ENCODE data around the gene ATG2A.

ATG2A gene

DNA sequence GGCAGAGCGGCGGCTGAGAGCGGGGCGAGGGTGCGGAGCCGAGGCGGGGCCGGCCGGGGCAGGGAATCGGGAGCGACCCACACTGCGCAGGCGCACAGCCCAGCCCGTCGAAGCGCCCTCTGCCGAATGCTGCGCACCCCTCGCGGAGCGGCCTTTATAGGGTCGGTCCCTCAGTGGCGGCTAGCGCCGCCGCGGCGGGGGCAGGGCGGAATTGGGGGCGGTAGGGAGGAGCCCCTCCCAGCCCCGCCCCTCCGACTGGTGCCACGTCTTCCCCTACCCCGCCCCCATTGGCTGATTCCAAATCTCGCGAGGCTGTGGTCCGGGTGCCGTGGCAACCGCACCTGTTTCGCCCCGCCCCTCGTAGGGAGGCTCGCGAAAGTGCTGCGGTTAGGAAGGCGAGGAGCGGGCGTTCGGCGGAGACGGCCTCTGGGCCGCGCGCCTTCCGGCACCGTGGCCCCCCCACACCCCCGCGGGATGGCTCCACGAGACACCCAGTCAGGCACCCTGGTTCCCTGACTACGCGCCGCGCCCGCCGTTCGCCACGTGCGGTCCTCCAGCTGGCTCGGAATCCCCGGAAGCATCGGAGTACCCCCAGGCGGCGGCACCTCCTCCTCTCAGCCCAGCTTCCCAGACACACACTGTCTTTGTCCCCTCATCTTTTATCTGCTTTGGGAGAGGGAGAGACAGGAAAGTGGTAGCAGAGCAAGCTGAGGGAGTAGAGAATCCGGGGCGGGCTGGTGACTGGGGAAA, 38.3 kb downstream of the ATG2A start, which contains the start of gene EHD1:
Gene EHD1 (minus strand): TSS at position 128 of the 750 bp plus-strand sequence. CDS start 157 bp downstream, outside the sequence.
- Mint-ChIP-seq H3K27ac (peak within 1 kb of the TSS; percentile 95), H3K36me3 (peaks cover 32 to 42% of the 10 kb centered on the region in 2 donors), H3K27me3 (no peaks in the 10 kb centered on the region), H3K9me3 (no peaks in the 10 kb centered on the region), H3K4me3 (peak within 1 kb of the TSS; percentile 94 to 98), H3K4me1 (peaks cover 51 to 72% of the 10 kb centered on the region in 2 donors)
- peak; percentile 72 to 80 for ATAC-seq (replicated peaks)
- DNase-seq, result peak; percentile 99

DNA sequence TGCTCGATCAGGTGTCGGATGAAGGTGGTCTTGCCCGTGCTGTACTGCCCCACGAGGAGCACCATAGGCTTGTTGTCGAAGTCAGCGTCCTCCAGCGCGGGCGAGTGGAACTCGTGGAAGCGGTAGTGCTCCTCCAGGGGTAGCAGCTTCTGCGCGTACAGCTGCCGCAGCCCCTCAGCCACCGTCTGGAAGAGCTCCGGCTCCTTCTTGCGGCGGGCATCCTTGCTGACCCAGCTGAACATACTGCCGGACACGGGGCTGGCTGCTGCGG, 38.9 kb downstream of the ATG2A start:
- Mint-ChIP-seq H3K27ac (peak overlapping the region; percentile 94), H3K27me3 (no peaks in the 10 kb centered on the region), H3K4me3 (peak overlapping the region; percentile 94 to 98), H3K4me1 (peaks cover 53 to 76% of the 10 kb centered on the region in 2 donors), H3K9me3 (no peaks in the 10 kb centered on the region), H3K36me3 (peaks cover 32 to 45% of the 10 kb centered on the region in 2 donors)
- no peak for DNase-seq
- ATAC-seq (replicated peaks), result peak; percentile 31 to 37

DNA sequence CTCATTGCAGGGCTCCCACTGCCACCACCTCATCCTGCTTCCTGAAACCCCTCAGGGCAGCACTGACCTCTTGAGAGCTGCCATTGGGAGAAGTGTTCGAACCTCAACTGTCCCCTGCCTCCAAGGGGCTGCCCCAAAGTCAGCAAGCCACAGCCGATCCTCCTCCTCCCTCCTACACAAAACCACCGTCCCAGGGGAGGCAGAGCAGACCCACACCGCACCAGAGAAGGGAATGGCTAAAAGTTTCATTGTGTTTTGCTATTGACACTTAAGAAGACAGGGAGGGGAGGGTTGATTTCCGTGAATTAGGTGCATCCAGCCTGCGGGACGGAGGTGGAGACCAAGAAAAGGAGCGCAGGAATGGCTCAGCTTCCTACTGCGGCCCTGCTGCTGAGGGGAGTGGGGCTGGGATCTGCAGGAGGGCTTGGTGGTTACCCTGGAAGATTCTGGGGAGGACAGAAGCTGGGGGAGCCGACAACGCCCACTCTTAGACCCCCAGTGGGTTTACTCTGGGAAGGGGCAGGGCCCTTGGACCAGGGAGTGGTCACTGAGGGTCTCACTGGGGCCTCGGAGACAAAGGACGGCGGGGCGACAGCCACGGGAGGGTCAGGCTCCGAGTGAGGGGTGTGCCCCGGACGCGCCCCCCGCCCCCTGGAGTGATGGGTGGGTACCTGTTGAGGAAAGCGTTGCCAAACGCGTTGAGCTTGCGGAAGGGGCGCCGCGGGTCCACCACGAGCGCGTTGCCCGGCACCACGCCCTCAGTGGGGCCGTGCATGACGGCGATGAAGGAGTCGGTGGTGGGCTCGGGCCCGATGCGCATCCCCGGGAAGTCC, 39.4 kb downstream of the ATG2A start:
- H3K36me3 Mint-ChIP-seq, result peaks cover 37 to 50% of the 10 kb centered on the region in 2 donors
- H3K27me3 Mint-ChIP-seq, result no peaks in the 10 kb centered on the region
- peak overlapping the region; percentile 94 for H3K27ac Mint-ChIP-seq
- H3K9me3 Mint-ChIP-seq, result no peaks in the 10 kb centered on the region
- ATAC-seq (replicated peaks) (peak; percentile 60 to 61), DNase-seq (peak; percentile 87)
- H3K4me1 Mint-ChIP-seq, result peaks cover 58 to 82% of the 10 kb centered on the region in 2 donors
- peak overlapping the region; percentile 94 to 98 for H3K4me3 Mint-ChIP-seq

DNA sequence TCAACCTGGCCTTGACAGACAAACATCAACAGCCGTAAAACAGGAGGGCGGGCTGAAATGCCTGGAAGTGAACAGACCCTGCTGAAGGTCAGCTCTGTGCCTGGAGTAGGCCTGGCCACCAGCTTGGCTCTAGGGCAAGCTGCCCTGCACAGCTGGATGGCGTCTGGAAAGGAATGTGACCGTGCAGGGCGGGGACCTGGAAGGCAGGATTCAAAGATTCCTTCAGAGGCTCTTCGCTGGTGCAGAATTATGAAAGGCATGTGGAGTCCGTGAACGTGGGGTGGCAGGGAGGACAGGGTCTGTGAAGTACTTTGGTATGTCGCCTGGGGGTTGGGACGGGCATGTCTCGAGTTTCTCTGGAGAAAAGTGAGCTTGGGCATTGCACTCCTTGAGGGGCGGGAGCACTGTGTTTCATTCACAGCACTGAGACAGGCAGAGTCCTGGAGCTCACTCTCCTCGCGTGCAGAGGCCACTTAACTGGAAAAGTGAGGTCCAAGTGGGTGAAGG, 40.1 kb downstream of the ATG2A start:
- DNase-seq, result no peak
- no peaks in the 10 kb centered on the region for H3K9me3 Mint-ChIP-seq

DNA sequence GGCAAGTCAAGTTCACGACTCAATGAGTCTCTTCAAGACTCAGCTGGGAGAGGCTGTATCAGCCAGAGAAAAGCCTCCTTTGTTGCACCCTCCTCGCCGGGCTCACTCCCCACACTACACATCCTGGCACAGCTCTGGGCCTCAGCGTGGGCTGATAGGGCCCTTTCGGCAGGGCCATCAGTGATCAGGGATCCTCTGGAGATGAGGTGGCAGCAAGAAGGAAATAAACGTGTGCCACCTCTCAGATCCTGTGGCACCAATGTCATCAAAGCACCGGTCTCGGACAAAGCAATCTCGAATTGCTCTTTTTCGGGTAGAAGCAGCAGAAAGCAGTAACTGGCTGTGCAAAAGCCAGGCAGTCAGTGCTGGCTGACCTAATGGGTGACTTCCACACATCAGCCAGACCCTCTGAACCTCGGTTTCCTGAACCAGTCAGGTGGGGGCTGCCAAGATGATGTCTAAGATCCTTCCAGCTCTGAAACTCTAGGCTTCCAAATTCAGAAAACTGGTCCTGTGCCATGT, 40.7 kb downstream of the ATG2A start:
- peaks cover 67 to 91% of the 10 kb centered on the region in 2 donors for H3K4me1 Mint-ChIP-seq
- H3K4me3 Mint-ChIP-seq, result peak overlapping the region; percentile 94 to 98
- H3K9me3 Mint-ChIP-seq, result no peaks in the 10 kb centered on the region
- peaks cover 45 to 59% of the 10 kb centered on the region in 2 donors for H3K36me3 Mint-ChIP-seq
- peak overlapping the region; percentile 94 for H3K27ac Mint-ChIP-seq
- no peak for DNase-seq
- no peaks in the 10 kb centered on the region for H3K27me3 Mint-ChIP-seq
- ATAC-seq (replicated peaks), result no peak

More for the DNA sequence above, 40.1 kb downstream of the ATG2A start:
- H3K27me3 Mint-ChIP-seq, result no peaks in the 10 kb centered on the region
- H3K4me1 Mint-ChIP-seq, result peaks cover 61 to 89% of the 10 kb centered on the region in 2 donors
- peak overlapping the region; percentile 94 for H3K27ac Mint-ChIP-seq
- peak; percentile 0 to 1 for ATAC-seq (replicated peaks)
- H3K4me3 Mint-ChIP-seq, result peak overlapping the region; percentile 94 to 98
- peaks cover 40 to 53% of the 10 kb centered on the region in 2 donors for H3K36me3 Mint-ChIP-seq

DNA sequence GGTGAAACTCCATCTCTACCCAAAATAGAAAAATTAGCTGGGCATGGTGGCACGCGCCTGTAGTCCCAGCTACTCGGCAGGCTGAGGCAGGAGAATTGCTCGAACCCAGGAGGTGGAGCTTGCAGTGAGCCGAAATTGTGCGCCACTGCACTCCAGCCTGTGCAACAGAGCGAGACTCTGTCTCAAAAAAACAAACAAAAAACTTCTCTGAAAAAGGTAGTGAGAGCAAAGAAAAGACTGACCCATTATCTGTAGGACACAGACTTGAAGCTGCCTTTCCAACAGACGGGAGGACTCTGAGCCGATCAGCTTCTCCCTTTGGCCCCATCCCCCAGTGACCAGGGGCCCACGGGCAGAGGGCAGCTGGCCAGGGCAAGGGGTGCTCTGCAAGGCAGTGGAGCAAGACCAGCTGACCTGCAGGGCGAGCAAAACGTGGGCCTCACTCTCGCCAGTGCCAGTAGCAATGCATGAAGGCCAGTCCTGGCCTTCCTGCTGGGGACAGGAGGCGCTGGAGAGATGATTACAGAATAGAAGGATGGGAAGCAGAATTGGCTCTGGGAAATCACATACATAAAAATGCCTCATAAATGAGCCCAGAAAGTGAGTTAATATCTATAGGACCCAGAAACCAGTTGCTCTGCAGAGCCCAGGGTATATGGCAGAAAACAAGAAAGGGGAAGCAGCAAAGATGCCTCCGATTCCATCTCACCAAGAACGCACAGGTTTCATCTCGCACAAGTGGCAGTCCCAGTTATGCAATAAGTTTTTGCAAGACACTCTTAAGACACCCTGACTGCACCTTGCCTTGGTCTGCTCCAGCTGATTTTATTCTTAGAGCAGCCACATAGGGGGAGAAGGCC, 41.4 kb downstream of the ATG2A start:
- ATAC-seq (replicated peaks) (no peak), DNase-seq (no peak)
- H3K9me3 Mint-ChIP-seq, result no peaks in the 10 kb centered on the region
- peak overlapping the region; percentile 34 for H3K27ac Mint-ChIP-seq
- peaks cover 47 to 65% of the 10 kb centered on the region in 2 donors for H3K36me3 Mint-ChIP-seq
- no peaks in the 10 kb centered on the region for H3K27me3 Mint-ChIP-seq
- peaks cover 68 to 91% of the 10 kb centered on the region in 2 donors for H3K4me1 Mint-ChIP-seq
- H3K4me3 Mint-ChIP-seq, result peak overlapping the region; percentile 94 to 98

DNA sequence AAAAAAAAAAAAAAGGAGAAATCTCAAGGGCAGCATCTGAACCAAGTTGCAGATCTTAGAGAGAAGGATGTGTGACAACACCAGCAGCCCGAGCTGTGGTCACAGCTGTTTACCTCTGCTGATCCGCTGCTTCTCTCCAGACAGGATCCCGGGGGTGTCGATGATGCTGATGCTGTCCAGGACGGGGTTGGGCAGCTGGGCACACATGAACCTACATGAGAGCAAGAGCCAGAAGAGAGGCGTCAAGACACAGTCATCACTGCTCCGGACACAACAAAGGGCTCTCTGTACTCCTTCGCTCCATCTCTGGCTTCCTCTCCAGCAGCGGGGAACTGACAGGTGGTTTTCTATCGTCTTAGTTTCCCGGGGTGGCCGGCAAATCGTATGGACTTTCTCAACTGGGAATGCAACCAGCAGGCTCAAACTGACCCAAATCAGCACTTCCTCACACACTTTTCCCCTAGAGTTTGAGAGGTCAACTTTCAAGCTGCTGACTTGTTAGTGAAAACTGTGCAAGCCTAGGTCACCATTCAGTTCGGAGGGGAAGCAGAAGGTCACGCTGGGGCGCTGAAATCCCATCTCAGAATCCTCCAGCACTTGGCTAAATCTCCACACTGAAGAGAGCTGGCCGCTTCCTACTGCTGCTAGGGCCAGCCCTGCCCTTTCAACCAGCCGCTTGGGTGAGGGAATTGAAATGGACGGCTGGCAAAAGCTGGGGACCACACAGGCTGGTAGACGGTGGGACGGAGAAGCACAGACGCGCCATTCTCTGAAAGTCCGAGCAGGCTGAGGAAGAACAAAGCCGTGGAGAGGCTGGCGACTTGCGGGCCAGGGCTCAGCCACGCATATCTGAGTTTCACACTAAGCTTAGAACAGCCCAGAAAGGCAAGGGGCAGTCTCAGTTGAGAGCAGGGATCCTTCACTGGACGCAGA, 42.4 kb downstream of the ATG2A start:
- DNase-seq (no peak), ATAC-seq (replicated peaks) (no peak)
- Mint-ChIP-seq H3K4me3 (peak overlapping the region; percentile 94 to 98), H3K36me3 (peaks cover 54 to 65% of the 10 kb centered on the region in 2 donors), H3K4me1 (peaks cover 66 to 91% of the 10 kb centered on the region in 2 donors), H3K27ac (peak overlapping the region; percentile 1), H3K9me3 (no peaks in the 10 kb centered on the region), H3K27me3 (no peaks in the 10 kb centered on the region)

DNA sequence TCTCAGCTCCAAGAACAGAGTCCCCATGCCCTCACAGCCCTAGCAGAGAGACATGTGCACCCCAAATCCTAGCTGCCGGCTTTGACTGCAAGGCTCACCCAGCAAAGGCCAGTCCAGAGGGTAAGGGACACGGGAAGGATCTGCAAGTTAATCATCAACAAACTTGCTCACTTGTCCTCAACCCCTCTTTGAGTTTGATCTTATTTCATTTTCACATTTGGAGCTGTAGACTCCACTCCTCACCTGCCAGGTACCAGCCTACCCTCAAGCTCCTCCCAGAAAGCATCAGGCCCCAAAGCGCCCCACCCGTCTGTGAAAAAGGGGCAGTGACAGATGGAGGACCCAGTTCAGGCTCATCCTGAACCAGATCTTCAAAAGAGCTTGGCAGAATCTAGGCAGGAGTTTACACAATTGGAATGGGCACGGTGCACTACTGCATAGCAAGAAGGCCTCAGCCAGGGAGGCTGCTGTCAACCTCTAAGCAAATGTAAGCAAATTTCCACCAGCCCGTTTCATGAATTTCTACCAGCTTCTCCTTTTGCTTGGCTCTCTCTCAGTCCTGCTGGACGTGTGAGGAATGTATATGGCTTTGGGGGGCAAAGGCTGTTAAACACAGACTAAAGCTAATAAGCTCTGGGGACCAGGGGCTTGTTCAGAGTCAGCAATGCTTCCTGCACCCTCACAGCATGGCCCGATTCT, 44.1 kb downstream of the ATG2A start:
- Mint-ChIP-seq H3K27ac (peak overlapping the region; percentile 44), H3K4me1 (peaks cover 74 to 96% of the 10 kb centered on the region in 2 donors), H3K36me3 (peaks cover 63 to 74% of the 10 kb centered on the region in 2 donors), H3K4me3 (peak overlapping the region; percentile 56 to 66), H3K27me3 (no peaks in the 10 kb centered on the region), H3K9me3 (no peaks in the 10 kb centered on the region)
- ATAC-seq (replicated peaks) (no peak), DNase-seq (no peak)

DNA sequence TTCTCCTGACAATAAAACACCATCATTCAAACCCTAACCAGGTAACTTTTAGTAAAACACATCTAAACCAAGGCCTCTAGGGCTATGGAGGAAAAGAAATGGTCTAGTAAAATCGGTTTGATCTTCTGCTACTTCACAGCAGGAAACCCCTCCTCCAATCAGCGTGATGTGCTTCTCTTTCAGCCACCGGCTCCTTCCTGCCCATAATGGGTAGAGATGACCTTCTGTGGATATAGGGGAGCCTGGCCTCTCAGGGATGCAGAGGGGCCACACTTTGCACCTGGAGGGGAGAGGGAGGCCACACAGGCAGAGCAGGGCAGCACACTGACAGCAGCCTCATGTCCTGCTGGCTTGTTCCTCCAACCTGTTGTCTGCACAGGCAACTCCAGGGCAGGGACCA, 45.5 kb downstream of the ATG2A start:
- no peak for DNase-seq
- ATAC-seq (replicated peaks), result no peak
- Mint-ChIP-seq H3K4me1 (peaks cover 74 to 93% of the 10 kb centered on the region in 2 donors), H3K27ac (peak overlapping the region; percentile 83), H3K36me3 (peaks cover 59 to 69% of the 10 kb centered on the region in 2 donors), H3K27me3 (no peaks in the 10 kb centered on the region), H3K9me3 (no peaks in the 10 kb centered on the region), H3K4me3 (peak overlapping the region; percentile 75 to 76)

DNA sequence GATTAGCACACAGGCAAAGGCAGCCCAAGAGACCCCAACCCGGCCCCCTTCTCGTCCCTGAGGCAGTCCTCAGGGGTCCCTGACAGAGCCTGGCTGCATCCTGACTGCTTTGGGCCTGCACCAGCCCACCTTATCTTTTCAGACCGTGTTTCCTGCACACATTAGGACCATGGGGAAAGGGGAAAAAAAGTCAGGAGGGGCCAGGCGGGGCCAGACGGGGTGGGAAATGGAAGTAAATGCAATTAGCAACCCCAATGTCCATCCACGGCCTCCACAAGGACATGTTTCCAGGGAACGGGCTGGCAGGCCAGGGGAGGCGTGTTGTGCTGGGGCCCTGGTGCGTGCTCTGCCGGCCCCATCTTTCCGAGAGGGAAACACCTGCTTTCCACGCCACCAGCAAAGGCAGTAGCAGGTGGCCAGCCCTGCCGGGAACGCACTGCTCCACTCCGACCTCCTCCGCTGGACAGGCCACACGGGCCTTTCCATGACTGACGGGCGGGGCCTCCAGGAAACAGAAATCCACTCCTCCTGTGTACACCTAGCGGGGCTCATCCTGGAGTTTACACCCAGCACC, 46.0 kb downstream of the ATG2A start:
- DNase-seq, result no peak
- no peak for ATAC-seq (replicated peaks)
- Mint-ChIP-seq H3K4me1 (peaks cover 74 to 93% of the 10 kb centered on the region in 2 donors), H3K27ac (peak overlapping the region; percentile 83), H3K36me3 (peaks cover 61 to 69% of the 10 kb centered on the region in 2 donors), H3K27me3 (no peaks in the 10 kb centered on the region), H3K9me3 (peaks cover 0 to 2% of the 10 kb centered on the region in 2 donors), H3K4me3 (peak overlapping the region; percentile 75 to 76)

DNA sequence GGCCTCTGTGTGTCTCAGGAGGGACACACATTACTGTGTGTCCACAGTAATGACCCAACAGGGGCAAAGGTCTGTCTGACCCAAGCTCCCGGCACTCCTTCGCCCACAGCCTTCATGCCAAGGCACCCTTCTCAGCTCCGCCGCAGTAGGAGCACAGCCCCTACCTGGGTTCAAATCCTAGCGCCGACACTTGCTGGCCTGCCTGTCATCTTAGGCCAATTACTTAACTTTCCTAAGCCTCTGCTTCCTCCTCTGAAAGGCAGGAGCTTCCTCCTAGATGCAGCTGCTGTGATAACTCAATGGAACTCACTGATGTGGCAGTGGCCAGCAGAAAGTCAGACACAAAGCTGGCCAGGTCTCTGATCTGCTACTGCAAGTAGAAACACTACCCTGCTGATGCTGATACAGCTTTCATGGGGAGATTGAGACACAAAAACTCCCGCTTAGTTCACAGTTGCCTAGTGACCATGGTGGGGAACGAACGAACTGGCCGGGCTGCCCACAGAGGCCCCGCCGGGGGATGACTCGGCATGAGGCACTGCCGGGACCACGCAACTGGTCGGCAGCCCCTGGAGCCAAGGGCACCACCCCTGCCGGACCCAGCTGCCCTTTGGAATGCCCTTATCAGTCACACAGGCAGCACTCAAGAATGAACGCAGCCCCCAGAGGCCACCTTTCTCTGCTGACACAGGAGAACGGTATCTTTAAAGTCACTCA, 46.7 kb downstream of the ATG2A start:
- Mint-ChIP-seq H3K4me1 (peaks cover 75 to 93% of the 10 kb centered on the region in 2 donors), H3K9me3 (peaks cover 0 to 2% of the 10 kb centered on the region in 2 donors), H3K27me3 (no peaks in the 10 kb centered on the region), H3K27ac (peak overlapping the region; percentile 89), H3K36me3 (peaks cover 58 to 65% of the 10 kb centered on the region in 2 donors), H3K4me3 (peak overlapping the region; percentile 75 to 76)
- no peak for ATAC-seq (replicated peaks)
- no peak for DNase-seq
